A549 treated with AZD9567 at 1 μM for 4 hours (cell line): ENCODE data around the gene PUS1. TPM values are rescaled to one million over a fixed set of nuclear protein-coding genes. Genes with fewer than 3 reads are reported as not detected.

ENCODE experiments used
- total RNA-seq: library from RNA; stranded (reverse); fragments of 200-300 nt; extraction: Qiagen RNA extraction; gene quantifications from 5 replicates; pipeline ENCODE4 v1.2.3, GENCODE V29; 2022; ENCODE audit not compliant: insufficient read depth

Gene PUS1
- total RNA-seq = 64.8 to 80.1 TPM (median 77.5 TPM) in 5 replicates

GRCh38 chr12:131928711-131929580, at the start of gene PUS1:
Gene PUS1, plus strand, starts transcription at chr12:131929276. Its CDS starts 447 bp downstream, at chr12:131929723.

GRCh38 chr12:131894313-131894860, 34.7 kb upstream of the PUS1 start, which contains the start of gene ULK1:
Gene ULK1, plus strand, starts transcription at chr12:131894622. Its CDS starts 380 bp downstream, at chr12:131895002.

GRCh38 chr12:131949431-131950181, 20.5 kb downstream of the PUS1 start, which contains the start of gene EP400:
Gene EP400, plus strand, starts transcription at chr12:131949942. Its CDS starts 10,678 bp downstream, at chr12:131960620.

Other genes starting within 250 kb of the PUS1 start
- 24.8 to 31.4 TPM (median 29.5 TPM) in 5 replicates for gene SFSWAP, start 218.2 kb upstream of the PUS1 start, total RNA-seq
- 11.5 to 13.6 TPM (median 12.3 TPM) in 5 replicates for gene MMP17, start 100.9 kb upstream of the PUS1 start, total RNA-seq
- gene ULK1, start 34.7 kb upstream of the PUS1 start, total RNA-seq = 13.3 to 29.3 TPM (median 28.9 TPM) in 5 replicates
- 22.4 to 26.7 TPM (median 24.7 TPM) in 5 replicates for gene EP400, start 20.7 kb downstream of the PUS1 start, total RNA-seq
- 29.7 to 36.4 TPM (median 32.0 TPM) in 5 replicates for gene DDX51, start 215.0 kb downstream of the PUS1 start, total RNA-seq
- 47.7 to 66.1 TPM (median 59.7 TPM) in 5 replicates for gene NOC4L, start 215.2 kb downstream of the PUS1 start, total RNA-seq